Tibial nerve (tissue), 4 donors: ENCODE data around the gene FOXRED2. TPM values are rescaled to one million over a fixed set of nuclear protein-coding genes. Genes with fewer than 3 reads are reported as not detected.

ENCODE experiments used
- DNase-seq, 2 donors: peaks; one replicate each; pipeline ENCODE4 v3.0.0-alpha.2; 2019; ENCODE audit warnings: low spot score in 2 of 2
- H3K27ac ChIP-seq, 4 donors: fragments of 200-600 bp; sonication (generic) in 3 of 4; one replicate each; pipeline ENCODE4 v1.5.1; 2017 to 2019; ENCODE audit warnings: mild to moderate bottlenecking in 1 of 4
- H3K27me3 ChIP-seq, 2 donors: fragments of 200-600 bp; sonication (generic) in 1 of 2; one replicate each; pipeline versions ENCODE4 v1.5.1 to v1.6.0; 2017 to 2019
- H3K36me3 ChIP-seq, 3 donors: fragments of 200-600 bp; sonication (generic); one replicate each; pipeline ENCODE4 v1.5.1; 2018 to 2019
- H3K4me1 ChIP-seq, 4 donors: fragments of 200-600 bp; sonication (generic) in 3 of 4; one replicate each; pipeline ENCODE4 v1.5.1; 2017 to 2019
- H3K4me3 ChIP-seq, 4 donors: fragments of 200-600 bp; sonication (generic) in 3 of 4; one replicate each; pipeline ENCODE4 v1.5.1; 2017 to 2019; ENCODE audit warnings: mild to moderate bottlenecking in 1 of 4, moderate library complexity in 1 of 4
- H3K9me3 ChIP-seq, 4 donors: fragments of 200-600 bp; sonication (generic) in 3 of 4; one replicate each; pipeline ENCODE4 v1.5.1; 2017 to 2019
- CTCF ChIP-seq, 5 experiments: fragments of 200-600 bp in 3 of 5; fragments of 450-650 bp in 2 of 5; sonication (generic) in 3 of 5; IDR thresholded peaks; one replicate each; pipeline ENCODE4 v1.5.1; 2016 to 2019; ENCODE audit warnings: antibody characterized with exemption in 5 of 5, mild to moderate bottlenecking in 3 of 5, moderate library complexity in 2 of 5
- EP300 ChIP-seq, 2 donors: sonication (generic); formaldehyde crosslinking; IDR thresholded peaks; one replicate each; pipeline ENCODE4 v1.6.1; 2017; ENCODE audit warnings: antibody characterized with exemption in 2 of 2, mild to moderate bottlenecking in 1 of 2
- POLR2A ChIP-seq, 2 donors: fragments of 450-650 bp; IDR thresholded peaks; one replicate each; pipeline ENCODE4 v1.6.1; 2017; ENCODE audit warnings: antibody characterized with exemption in 2 of 2, mild to moderate bottlenecking in 2 of 2, moderate library complexity in 2 of 2
- WGBS, 2 donors: methylation state at CpG; one replicate each; pipeline ENCODE4 v1.1.5; 2018; 5-methylcytosine and 5-hydroxymethylcytosine counted together
- total RNA-seq, 4 donors: library from RNA; depleted of rRNA; stranded (reverse); fragments of >200 nt; gene quantifications; one replicate each; pipeline ENCODE4 v1.1.0, GENCODE V29; 2016

FOXRED2 gene
- total RNA-seq, 4 donors from 2014 or later = 3.1 to 13.7 (median 13.1) TPM

- H3K27ac ChIP-seq = no peak overlapping the region
- TF ChIP-seq CTCF (IDR thresholded peaks at IDR 0.05) = no peak
- no peak for TF ChIP-seq EP300 (IDR thresholded peaks at IDR 0.05)
- TF ChIP-seq POLR2A (IDR thresholded peaks at IDR 0.05) = no peak
- 78 to 87% methylated on average over 1 of the region's 1 CpG for WGBS, 2 donors
- no peaks in the 10 kb centered on the region for H3K27me3 ChIP-seq
- no peaks in the 10 kb centered on the region for H3K9me3 ChIP-seq
- H3K4me1 ChIP-seq = no peaks in the 10 kb centered on the region
- H3K4me3 ChIP-seq = no peak overlapping the region
- no peak for DNase-seq
- H3K36me3 ChIP-seq = peaks cover 4 to 98% (median 77%) of the 10 kb centered on the region in 3 donors
Measured at GRCh38 chr22:36514766-36515165, 7.9 kb upstream of the FOXRED2 start.

GRCh38 chr22:36512991-36513390 lies 6.2 kb upstream of the FOXRED2 start:
- Histone ChIP-seq H3K4me1 (no peaks in the 10 kb centered on the region), H3K36me3 (peaks cover 4 to 84% (median 59%) of the 10 kb centered on the region in 3 donors), H3K4me3 (no peak overlapping the region), H3K27me3 (no peaks in the 10 kb centered on the region), H3K27ac (no peak overlapping the region), H3K9me3 (no peaks in the 10 kb centered on the region)
- TF ChIP-seq EP300 (IDR thresholded peaks at IDR 0.05) (no peak), POLR2A (IDR thresholded peaks at IDR 0.05) (no peak), CTCF (IDR thresholded peaks at IDR 0.05) (no peak)
- WGBS, 2 donors = 75 to 84% methylated on average over 4 of the region's 4 CpGs
- DNase-seq = no peak

GRCh38 chr22:36512333-36512732 lies 5.5 kb upstream of the FOXRED2 start:
- Histone ChIP-seq H3K27ac (no peak overlapping the region), H3K36me3 (peaks cover 2 to 77% (median 53%) of the 10 kb centered on the region in 3 donors), H3K4me1 (peaks cover 0 to 4% (median 1%) of the 10 kb centered on the region in 4 donors), H3K27me3 (no peaks in the 10 kb centered on the region), H3K4me3 (no peak overlapping the region), H3K9me3 (no peaks in the 10 kb centered on the region)
- 88 to 95% methylated on average over 7 to 8 of the region's 8 CpGs for WGBS, 2 donors
- no peak for DNase-seq
- TF ChIP-seq EP300 (IDR thresholded peaks at IDR 0.05) (no peak), CTCF (IDR thresholded peaks at IDR 0.05) (no peak), POLR2A (IDR thresholded peaks at IDR 0.05) (no peak)

GRCh38 chr22:36510966-36511881 lies 4.4 kb upstream of the FOXRED2 start:
- Histone ChIP-seq H3K36me3 (peaks cover 2 to 66% (median 42%) of the 10 kb centered on the region in 3 donors), H3K9me3 (no peaks in the 10 kb centered on the region), H3K27ac (no peak overlapping the region), H3K4me1 (peaks cover 0 to 12% (median 7%) of the 10 kb centered on the region in 4 donors), H3K27me3 (no peaks in the 10 kb centered on the region), H3K4me3 (no peak overlapping the region)
- peak in 1 of 2 donors; percentile 52 for DNase-seq
- TF ChIP-seq EP300 (IDR thresholded peaks at IDR 0.05) (no peak), CTCF (IDR thresholded peaks at IDR 0.05) (peak; percentile 28 to 57 (median 36)), POLR2A (IDR thresholded peaks at IDR 0.05) (no peak)
- 64 to 65% methylated on average over 17 of the region's 17 CpGs for WGBS, 2 donors

GRCh38 chr22:36510384-36510783 lies 3.5 kb upstream of the FOXRED2 start:
- peaks cover 0 to 19% (median 10%) of the 10 kb centered on the region in 4 donors for H3K4me1 ChIP-seq
- TF ChIP-seq POLR2A (IDR thresholded peaks at IDR 0.05) (no peak), EP300 (IDR thresholded peaks at IDR 0.05) (no peak), CTCF (IDR thresholded peaks at IDR 0.05) (no peak)
- H3K4me3 ChIP-seq = no peak overlapping the region
- H3K27ac ChIP-seq = no peak overlapping the region
- H3K27me3 ChIP-seq = no peaks in the 10 kb centered on the region
- no peaks in the 10 kb centered on the region for H3K9me3 ChIP-seq
- 75 to 80% methylated on average over 3 of the region's 3 CpGs for WGBS, 2 donors
- DNase-seq = no peak
- peaks cover 2 to 58% (median 34%) of the 10 kb centered on the region in 3 donors for H3K36me3 ChIP-seq
